ENCODE results near the gene PCDHGB5. TPM values are rescaled to one million over a fixed set of nuclear protein-coding genes. Genes with fewer than 3 reads are reported as not detected.

The PCDHGB5 gene
- total RNA-seq = 22.4 and 26.1 TPM in 2 replicates

GRCh38 chr5:141397756-141398551, at the start of gene PCDHGB5:
Gene PCDHGB5 (plus strand): TSS chr5:141397947. CDS start chr5:141398128, 181 bp downstream.

DNA sequence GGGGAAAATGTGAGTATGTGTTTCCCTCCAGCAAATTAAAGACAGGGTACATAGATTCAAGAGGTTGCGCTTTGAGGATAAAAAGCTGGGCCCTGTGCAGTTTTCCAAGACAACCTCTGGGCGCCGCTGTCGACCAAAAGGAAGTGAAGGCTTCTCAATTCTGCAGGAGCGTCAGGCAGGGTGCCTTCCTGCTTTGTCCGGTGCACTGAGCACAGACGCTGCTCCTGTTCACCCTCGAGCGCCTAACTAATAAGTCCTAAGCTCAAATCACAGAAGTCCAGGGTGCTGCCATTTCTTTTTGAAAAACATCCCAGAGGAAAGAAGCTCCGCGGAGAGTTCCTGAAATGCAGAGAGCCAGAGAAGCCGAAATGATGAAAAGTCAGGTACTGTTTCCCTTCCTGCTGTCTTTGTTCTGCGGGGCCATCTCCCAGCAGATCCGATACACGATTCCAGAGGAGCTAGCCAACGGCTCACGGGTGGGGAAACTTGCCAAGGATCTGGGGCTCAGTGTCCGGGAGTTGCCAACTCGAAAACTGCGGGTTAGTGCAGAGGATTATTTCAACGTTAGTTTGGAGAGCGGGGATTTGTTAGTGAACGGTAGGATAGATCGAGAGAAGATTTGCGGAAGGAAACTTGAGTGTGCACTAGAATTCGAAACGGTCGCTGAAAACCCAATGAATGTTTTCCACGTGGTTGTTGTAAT, 47.7 kb upstream of the PCDHGB5 start, which contains the start of gene PCDHGB1:
TSS of gene PCDHGB1 (plus strand) at position 183 of the 703 bp plus-strand sequence. CDS start at position 345, 162 bp downstream.

DNA sequence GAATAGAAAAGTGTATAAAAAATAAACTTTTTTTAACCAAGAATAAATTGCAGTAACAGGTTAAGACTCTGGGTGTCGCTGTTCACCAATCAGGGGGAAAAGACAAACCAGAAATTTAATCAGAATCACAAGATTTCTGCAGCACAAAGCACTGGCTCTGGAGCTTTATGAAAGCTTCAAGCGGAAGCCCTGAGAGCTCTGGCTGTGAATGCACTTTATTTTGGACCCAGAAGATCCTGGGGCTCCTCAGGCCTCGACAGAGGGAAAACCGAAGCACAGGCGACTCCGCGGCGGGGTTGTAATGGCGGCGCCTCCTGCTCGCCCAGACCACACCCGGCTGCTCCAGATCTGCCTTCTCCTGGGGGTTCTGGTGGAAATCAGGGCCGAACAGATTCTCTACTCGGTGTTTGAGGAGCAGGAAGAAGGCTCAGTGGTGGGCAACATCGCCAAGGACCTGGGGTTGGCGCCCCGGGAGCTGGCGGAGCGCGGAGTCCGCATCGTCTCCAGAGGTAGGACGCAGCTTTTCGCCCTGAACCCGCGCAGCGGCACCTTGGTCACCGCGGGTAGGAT, 42.8 kb upstream of the PCDHGB5 start, which contains the start of gene PCDHGA4:
TSS of gene PCDHGA4 (plus strand) at position 122 of the 570 bp plus-strand sequence. CDS start at position 209, 87 bp downstream.

GRCh38 chr5:141359790-141360426, 37.8 kb upstream of the PCDHGB5 start, which contains the start of gene PCDHGB2:
Gene PCDHGB2 (plus strand): TSS chr5:141359994. CDS start chr5:141360136, 142 bp downstream.

DNA sequence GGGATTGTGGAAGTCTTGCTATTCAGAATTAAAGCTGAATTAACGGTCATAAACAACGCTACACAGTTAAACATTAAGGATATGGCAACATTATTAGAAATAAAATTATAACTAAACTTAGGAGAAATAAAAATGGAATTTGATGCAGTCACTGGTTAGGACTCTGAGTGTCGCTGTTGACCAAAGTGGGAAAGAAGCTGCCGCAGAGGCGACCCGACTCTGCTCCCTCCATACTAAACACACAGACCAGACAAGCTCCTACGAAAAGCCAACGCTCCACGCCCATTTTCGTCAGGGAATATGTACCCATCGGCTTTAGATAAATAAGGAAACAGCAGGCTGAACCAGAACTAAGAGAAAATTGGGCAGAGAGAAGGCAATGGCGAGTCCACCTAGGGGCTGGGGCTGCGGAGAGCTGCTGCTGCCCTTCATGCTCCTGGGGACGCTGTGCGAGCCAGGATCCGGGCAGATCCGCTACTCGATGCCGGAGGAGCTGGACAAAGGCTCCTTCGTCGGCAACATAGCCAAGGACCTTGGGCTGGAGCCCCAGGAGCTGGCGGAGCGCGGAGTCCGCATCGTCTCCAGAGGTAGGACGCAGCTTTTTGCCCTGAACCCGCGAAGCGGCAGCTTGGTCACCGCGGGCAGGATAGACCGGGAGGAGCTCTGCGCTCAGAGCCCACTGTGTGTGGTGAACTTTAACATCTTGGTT, 33.6 kb upstream of the PCDHGB5 start, which contains the start of gene PCDHGA5:
TSS of gene PCDHGA5 (plus strand) at position 211 of the 709 bp plus-strand sequence. CDS start at position 380, 169 bp downstream.

GRCh38 chr5:141369994-141370848, 27.5 kb upstream of the PCDHGB5 start, which contains the start of gene PCDHGB3:
Gene PCDHGB3 (plus strand): TSS chr5:141370242. CDS start chr5:141370395, 153 bp downstream.

DNA sequence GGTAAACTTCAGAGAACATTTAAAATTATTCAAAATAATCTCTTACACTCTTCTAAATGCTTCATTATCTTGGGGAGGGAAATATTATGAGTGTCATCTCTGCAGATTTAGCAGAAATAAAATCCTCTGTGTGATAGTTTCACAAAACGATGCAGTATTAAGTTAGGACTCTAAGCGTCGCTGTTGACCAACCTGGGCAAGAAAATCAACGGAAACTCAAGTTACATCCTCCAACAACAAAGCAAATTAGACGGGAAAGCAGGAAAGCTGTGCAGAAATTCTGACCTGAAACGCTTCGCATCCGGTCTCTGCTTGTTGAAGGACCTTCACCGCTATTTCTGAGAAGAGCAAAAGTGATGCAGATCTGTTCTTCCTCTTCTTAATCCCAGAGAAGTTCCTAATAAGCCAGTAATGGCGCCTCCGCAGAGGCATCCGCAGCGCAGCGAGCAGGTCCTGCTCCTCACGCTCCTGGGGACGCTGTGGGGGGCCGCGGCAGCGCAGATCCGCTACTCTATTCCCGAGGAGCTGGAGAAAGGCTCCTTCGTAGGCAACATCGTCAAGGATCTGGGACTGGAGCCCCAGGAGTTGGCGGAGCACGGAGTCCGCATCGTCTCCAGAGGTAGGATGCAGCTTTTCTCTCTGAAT, 24.0 kb upstream of the PCDHGB5 start, which contains the start of gene PCDHGA6:
TSS of gene PCDHGA6 (plus strand) at position 219 of the 645 bp plus-strand sequence. CDS start at position 412, 193 bp downstream.

DNA sequence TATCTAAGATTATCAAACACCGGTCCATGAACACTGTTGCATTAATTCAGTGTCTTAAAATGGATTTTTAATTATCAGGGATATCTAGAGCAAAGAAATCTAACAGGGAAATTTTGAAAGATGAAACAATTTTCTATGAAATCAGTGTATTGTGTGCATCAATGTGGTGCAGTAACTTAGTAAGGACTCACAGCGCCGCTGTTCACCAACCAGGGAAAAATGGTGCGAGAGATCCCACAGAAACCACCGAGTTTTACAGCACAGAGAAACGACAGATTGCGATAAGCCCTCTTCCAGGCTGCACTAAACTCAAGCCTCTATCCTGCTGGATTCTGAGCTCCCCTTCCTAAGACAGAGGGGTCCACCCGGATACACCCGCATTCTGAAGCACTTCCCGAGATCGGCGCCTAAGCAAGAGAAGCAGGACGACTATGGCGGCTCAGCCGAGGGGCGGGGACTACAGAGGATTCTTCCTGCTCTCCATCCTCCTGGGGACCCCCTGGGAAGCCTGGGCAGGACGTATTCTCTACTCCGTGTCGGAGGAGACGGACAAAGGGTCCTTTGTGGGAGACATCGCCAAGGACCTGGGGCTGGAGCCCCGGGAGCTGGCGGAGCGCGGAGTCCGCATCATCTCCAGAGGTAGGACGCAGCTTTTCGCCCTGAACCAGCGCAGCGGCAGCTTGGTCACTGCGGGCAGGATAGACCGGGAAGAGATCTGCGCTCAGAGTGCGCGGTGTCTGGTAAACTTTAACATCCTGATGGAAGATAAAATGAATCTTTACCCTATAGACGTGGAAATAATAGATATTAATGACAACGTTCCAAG, 15.1 kb upstream of the PCDHGB5 start, which contains the start of gene PCDHGA7:
TSS of gene PCDHGA7 (plus strand) at position 274 of the 826 bp plus-strand sequence. CDS start at position 432, 158 bp downstream.

GRCh38 chr5:141387557-141388311, 10.0 kb upstream of the PCDHGB5 start, which contains the start of gene PCDHGB4:
Gene PCDHGB4 (plus strand): TSS chr5:141387698. CDS start chr5:141387885, 187 bp downstream.

GRCh38 chr5:141392429-141393198, 5.1 kb upstream of the PCDHGB5 start, which contains the start of gene PCDHGA8:
Gene PCDHGA8 (plus strand): TSS chr5:141392633. CDS start chr5:141392814, 181 bp downstream.

GRCh38 chr5:141402553-141403243, 5.0 kb downstream of the PCDHGB5 start, which contains the start of gene PCDHGA9:
Gene PCDHGA9 (plus strand): TSS chr5:141402778. CDS start chr5:141402953, 175 bp downstream.

DNA sequence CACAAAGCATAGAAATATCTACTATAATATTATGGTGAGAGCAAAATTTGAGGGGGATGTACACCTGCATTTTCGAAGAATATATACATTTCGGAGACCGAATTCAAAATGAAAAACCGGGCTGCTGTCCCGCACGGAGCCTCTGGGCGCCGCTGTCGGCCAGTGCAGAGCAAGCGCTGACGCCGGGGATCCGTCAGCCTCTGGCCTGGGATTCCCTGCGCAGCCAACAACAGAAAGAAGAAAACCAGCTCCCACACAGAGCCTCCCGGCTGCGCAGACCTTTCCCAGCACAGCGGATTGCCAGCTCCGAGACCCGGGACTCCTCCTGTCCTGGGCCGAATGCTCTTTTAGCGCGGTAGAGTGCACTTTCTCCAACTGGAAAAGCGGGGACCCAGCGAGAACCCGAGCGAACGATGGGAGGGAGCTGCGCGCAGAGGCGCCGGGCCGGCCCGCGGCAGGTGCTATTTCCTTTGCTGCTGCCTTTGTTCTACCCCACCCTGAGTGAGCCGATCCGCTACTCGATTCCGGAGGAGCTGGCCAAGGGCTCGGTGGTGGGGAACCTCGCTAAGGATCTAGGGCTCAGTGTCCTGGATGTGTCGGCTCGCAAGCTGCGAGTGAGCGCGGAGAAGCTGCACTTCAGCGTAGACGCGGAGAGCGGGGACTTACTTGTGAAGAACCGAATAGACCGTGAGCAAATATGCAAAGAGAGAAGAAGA, 10.2 kb downstream of the PCDHGB5 start, which contains the start of gene PCDHGB6:
TSS of gene PCDHGB6 (plus strand) at position 232 of the 716 bp plus-strand sequence. CDS start at position 414, 182 bp downstream.

GRCh38 chr5:141412854-141413539, 15.2 kb downstream of the PCDHGB5 start, which contains the start of gene PCDHGA10:
Gene PCDHGA10 (plus strand): TSS chr5:141412987. CDS start chr5:141413176, 189 bp downstream.

GRCh38 chr5:141417494-141418172, 19.9 kb downstream of the PCDHGB5 start, which contains the start of gene PCDHGB7:
Gene PCDHGB7 (plus strand): TSS chr5:141417677. CDS start chr5:141417860, 183 bp downstream.

